22Rv1 (cell line): ENCODE measurements around the gene PRELID2.

Experiments
- ZFX ChIP-seq: fragments of 450-650 bp; IDR thresholded peaks from 2 replicates; pipeline ENCODE4 v1.6.1; 2017; ENCODE audit warnings: antibody characterized with exemption, borderline replicate concordance
- TF ChIP-seq, protein P1 (sequence below): fragments of 450-650 bp; IDR thresholded peaks from 2 replicates; pipeline ENCODE4 v1.5.1; 2017; ENCODE audit warnings: mild to moderate bottlenecking

DNA sequence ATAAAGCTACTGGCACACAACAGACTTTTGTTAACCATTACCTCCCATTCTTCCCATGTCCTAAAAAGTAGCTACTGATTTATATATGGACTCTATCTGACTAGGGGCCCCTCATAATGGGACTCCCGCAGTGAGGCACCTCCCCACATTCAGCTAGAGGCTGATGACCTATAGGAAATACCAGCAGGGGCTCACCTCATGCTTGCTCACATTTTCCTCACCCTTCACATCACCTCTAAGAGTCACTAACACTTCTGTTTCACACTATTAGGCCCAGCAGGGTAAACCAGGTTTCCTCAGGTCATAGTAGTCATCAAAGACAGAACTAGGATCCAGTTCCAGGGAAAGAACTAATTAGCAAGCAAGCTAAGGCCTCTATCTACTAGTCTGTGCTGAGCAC is 60.7 kb downstream of the PRELID2 start:
- TF ChIP-seq, protein P1, sequence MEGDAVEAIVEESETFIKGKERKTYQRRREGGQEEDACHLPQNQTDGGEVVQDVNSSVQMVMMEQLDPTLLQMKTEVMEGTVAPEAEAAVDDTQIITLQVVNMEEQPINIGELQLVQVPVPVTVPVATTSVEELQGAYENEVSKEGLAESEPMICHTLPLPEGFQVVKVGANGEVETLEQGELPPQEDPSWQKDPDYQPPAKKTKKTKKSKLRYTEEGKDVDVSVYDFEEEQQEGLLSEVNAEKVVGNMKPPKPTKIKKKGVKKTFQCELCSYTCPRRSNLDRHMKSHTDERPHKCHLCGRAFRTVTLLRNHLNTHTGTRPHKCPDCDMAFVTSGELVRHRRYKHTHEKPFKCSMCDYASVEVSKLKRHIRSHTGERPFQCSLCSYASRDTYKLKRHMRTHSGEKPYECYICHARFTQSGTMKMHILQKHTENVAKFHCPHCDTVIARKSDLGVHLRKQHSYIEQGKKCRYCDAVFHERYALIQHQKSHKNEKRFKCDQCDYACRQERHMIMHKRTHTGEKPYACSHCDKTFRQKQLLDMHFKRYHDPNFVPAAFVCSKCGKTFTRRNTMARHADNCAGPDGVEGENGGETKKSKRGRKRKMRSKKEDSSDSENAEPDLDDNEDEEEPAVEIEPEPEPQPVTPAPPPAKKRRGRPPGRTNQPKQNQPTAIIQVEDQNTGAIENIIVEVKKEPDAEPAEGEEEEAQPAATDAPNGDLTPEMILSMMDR, result no peak
- TF ChIP-seq ZFX, result no peak
